Calu3 (cell line): ENCODE data around the gene CHAC1. TPM values are rescaled to one million over a fixed set of nuclear protein-coding genes. Genes with fewer than 3 reads are reported as not detected.

ENCODE experiments used
- BruUV-seq: library from RNA; stranded (reverse); fragments of 400-500 nt; replicated peaks from 2 replicates; lab custom pipeline; 2021; lab: Mats Ljungman, UMichigan
- CTCF ChIA-PET: fragments of 300-600 bp; sonication (Branson Sonifier 250); formaldehyde crosslinking; loops from one replicate; lab custom pipeline; 2022; ENCODE audit warnings: antibody characterized with exemption; lab: Charles Lee
- DNase-seq: peaks from one replicate; pipeline ENCODE4 v3.0.0; 2022
- H3K27ac Mint-ChIP-seq: one replicate; pipeline ENCODE4 v1.8.0; 2022; ENCODE audit warnings: mixed read lengths; ENCODE audit not compliant: unreplicated experiment
- H3K27me3 Mint-ChIP-seq: one replicate; pipeline ENCODE4 v1.8.0; 2022; ENCODE audit warnings: mixed read lengths; ENCODE audit not compliant: unreplicated experiment
- H3K36me3 Mint-ChIP-seq: one replicate; pipeline ENCODE4 v1.8.0; 2022; ENCODE audit warnings: mild to moderate bottlenecking, moderate library complexity, mixed read lengths; ENCODE audit not compliant: insufficient read depth, unreplicated experiment
- H3K4me1 Mint-ChIP-seq: one replicate; pipeline ENCODE4 v1.8.0; 2022; ENCODE audit warnings: mild to moderate bottlenecking, low read depth, mixed read lengths; ENCODE audit not compliant: unreplicated experiment
- H3K4me3 Mint-ChIP-seq: one replicate; pipeline ENCODE4 v1.8.0; 2022; ENCODE audit warnings: mild to moderate bottlenecking, low read depth, moderate library complexity, mixed read lengths; ENCODE audit not compliant: unreplicated experiment
- H3K9me3 Mint-ChIP-seq: one replicate; pipeline ENCODE4 v1.8.0; 2022; ENCODE audit warnings: low read depth, mixed read lengths; ENCODE audit not compliant: unreplicated experiment
- intact Hi-C: fragments of 100-400 bp; cut with micrococcal nuclease; formaldehyde crosslinking; loops from one replicate; pipeline ENCODE4 v1.10.0; 2022; ENCODE audit not compliant: unreplicated experiment
- total RNA-seq: library from RNA; stranded (reverse); gene quantifications from 2 replicates; pipeline ENCODE4 v1.2.3, GENCODE V29; 2022
- TF ChIP-seq, protein P1 (sequence below): fragments of 200-600 bp; IDR thresholded peaks from one replicate; pipeline ENCODE4 v1.8.0; 2022; ENCODE audit warnings: antibody characterized with exemption; ENCODE audit not compliant: unreplicated experiment

CHAC1 gene
- total RNA-seq, 1 experiment from 2014 or later = 5.2 TPM

GRCh38 chr15:40955141-40955903 is 2.1 kb downstream of the CHAC1 start:
- TF ChIP-seq, protein P1, sequence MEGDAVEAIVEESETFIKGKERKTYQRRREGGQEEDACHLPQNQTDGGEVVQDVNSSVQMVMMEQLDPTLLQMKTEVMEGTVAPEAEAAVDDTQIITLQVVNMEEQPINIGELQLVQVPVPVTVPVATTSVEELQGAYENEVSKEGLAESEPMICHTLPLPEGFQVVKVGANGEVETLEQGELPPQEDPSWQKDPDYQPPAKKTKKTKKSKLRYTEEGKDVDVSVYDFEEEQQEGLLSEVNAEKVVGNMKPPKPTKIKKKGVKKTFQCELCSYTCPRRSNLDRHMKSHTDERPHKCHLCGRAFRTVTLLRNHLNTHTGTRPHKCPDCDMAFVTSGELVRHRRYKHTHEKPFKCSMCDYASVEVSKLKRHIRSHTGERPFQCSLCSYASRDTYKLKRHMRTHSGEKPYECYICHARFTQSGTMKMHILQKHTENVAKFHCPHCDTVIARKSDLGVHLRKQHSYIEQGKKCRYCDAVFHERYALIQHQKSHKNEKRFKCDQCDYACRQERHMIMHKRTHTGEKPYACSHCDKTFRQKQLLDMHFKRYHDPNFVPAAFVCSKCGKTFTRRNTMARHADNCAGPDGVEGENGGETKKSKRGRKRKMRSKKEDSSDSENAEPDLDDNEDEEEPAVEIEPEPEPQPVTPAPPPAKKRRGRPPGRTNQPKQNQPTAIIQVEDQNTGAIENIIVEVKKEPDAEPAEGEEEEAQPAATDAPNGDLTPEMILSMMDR = no peak
- BruUV-seq = no TSS peak
- no peaks in the 10 kb centered on the region for H3K9me3 Mint-ChIP-seq
- H3K27me3 Mint-ChIP-seq = no peaks in the 10 kb centered on the region
- H3K27ac Mint-ChIP-seq = no peak overlapping the region
- H3K4me3 Mint-ChIP-seq = peak overlapping the region; percentile 52
- intact Hi-C loops = no loop called here
- H3K4me1 Mint-ChIP-seq = peaks cover 11% of the 10 kb centered on the region
- DNase-seq = no peak
- peaks cover 35% of the 10 kb centered on the region for H3K36me3 Mint-ChIP-seq
- CTCF ChIA-PET = interaction anchor here (0.6 kb wide), 1 partner anchor 12 kb away, joined by 3 read pairs; no protein-coding TSS in a partner anchor

GRCh38 chr15:40955930-40956540 is 2.8 kb downstream of the CHAC1 start:
- Mint-ChIP-seq H3K4me3 (peak overlapping the region; percentile 52), H3K9me3 (no peaks in the 10 kb centered on the region), H3K27ac (no peak overlapping the region), H3K4me1 (peaks cover 13% of the 10 kb centered on the region), H3K27me3 (no peaks in the 10 kb centered on the region), H3K36me3 (peaks cover 35% of the 10 kb centered on the region)
- BruUV-seq = no TSS peak
- CTCF ChIA-PET = no interaction called here
- intact Hi-C loops = no loop called here
- DNase-seq = no peak
- TF ChIP-seq, protein P1 = no peak

GRCh38 chr15:40956541-40956982 is 3.3 kb downstream of the CHAC1 start:
- Mint-ChIP-seq H3K9me3 (no peaks in the 10 kb centered on the region), H3K4me1 (peaks cover 13% of the 10 kb centered on the region), H3K27ac (no peak overlapping the region), H3K36me3 (peaks cover 35% of the 10 kb centered on the region), H3K27me3 (no peaks in the 10 kb centered on the region), H3K4me3 (peak overlapping the region; percentile 52)
- TF ChIP-seq, protein P1 = no peak
- intact Hi-C loops = no loop called here
- no TSS peak for BruUV-seq
- CTCF ChIA-PET = no interaction called here
- no peak for DNase-seq

GRCh38 chr15:40957041-40957555 is 3.8 kb downstream of the CHAC1 start:
- no TSS peak for BruUV-seq
- Mint-ChIP-seq H3K4me3 (no peak overlapping the region), H3K36me3 (peaks cover 35% of the 10 kb centered on the region), H3K9me3 (no peaks in the 10 kb centered on the region), H3K4me1 (peaks cover 13% of the 10 kb centered on the region), H3K27ac (no peak overlapping the region), H3K27me3 (no peaks in the 10 kb centered on the region)
- intact Hi-C loops = no loop called here
- TF ChIP-seq, protein P1 = no peak
- CTCF ChIA-PET = no interaction called here
- no peak for DNase-seq
